H9 (cell line): ENCODE results near the gene EML4. TPM values are rescaled to one million over a fixed set of nuclear protein-coding genes. Genes with fewer than 3 reads are reported as not detected.
"Not testable (repeated sequence)": the region's sequence is repeated elsewhere in the genome, so short reads cannot be mapped to it uniquely, and the experiment has no call there.

Source experiments
- DNase-seq: peaks from one replicate; pipeline ENCODE4 v3.0.0-alpha.2; 2017
- H2AFZ ChIP-seq: one replicate; pipeline ENCODE4 v1.6.1; 2013; ENCODE audit warnings: mild to moderate bottlenecking, low read length, control low read depth, moderate library complexity
- H2AK5ac ChIP-seq: 2 replicates; pipeline ENCODE4 v1.6.1; 2013; ENCODE audit warnings: low read length, control low read depth, mixed read lengths; ENCODE audit not compliant: insufficient read length
- H2BK120ac ChIP-seq: one replicate; pipeline ENCODE4 v1.6.1; 2013; ENCODE audit warnings: low read depth, mild to moderate bottlenecking, low read length, control low read depth, inconsistent platforms; ENCODE audit not compliant: poor library complexity, severe bottlenecking
- H2BK12ac ChIP-seq: 2 replicates; pipeline ENCODE4 v1.6.1; 2013; ENCODE audit warnings: low read length, control low read depth, mixed read lengths, low read depth; ENCODE audit not compliant: insufficient read length
- H2BK15ac ChIP-seq: 2 replicates; pipeline ENCODE4 v1.6.1; 2013; ENCODE audit warnings: low read depth, low read length, control low read depth
- H2BK20ac ChIP-seq: one replicate; pipeline ENCODE4 v1.6.1; 2013; ENCODE audit warnings: low read depth, mild to moderate bottlenecking, low read length, control low read depth, inconsistent platforms; ENCODE audit not compliant: poor library complexity, severe bottlenecking
- H2BK5ac ChIP-seq: 2 replicates; pipeline ENCODE4 v1.6.1; 2013; ENCODE audit warnings: low read length, control low read depth, mixed read lengths; ENCODE audit not compliant: insufficient read length
- H3K14ac ChIP-seq: 2 replicates; pipeline ENCODE4 v1.6.1; 2013; ENCODE audit warnings: low read length, control low read depth; ENCODE audit not compliant: insufficient read depth
- H3K18ac ChIP-seq: 2 replicates; pipeline ENCODE4 v1.6.1; 2013; ENCODE audit warnings: low read depth, mild to moderate bottlenecking, mixed read lengths, low read length, control low read depth; ENCODE audit not compliant: insufficient read length
- H3K23ac ChIP-seq: 2 replicates; pipeline ENCODE4 v1.6.1; 2013; ENCODE audit warnings: low read length, control low read depth, mixed read lengths, low read depth; ENCODE audit not compliant: insufficient read length
- H3K23me2 ChIP-seq: 2 replicates; pipeline ENCODE4 v1.6.1; 2013; ENCODE audit warnings: low read depth, mild to moderate bottlenecking, mixed read lengths, low read length, control low read depth; ENCODE audit not compliant: insufficient read length, poor library complexity, severe bottlenecking
- H3K27ac ChIP-seq: 2 replicates; pipeline ENCODE4 v1.5.1; 2013; ENCODE audit warnings: low read length, control low read depth, mixed read lengths, low read depth; ENCODE audit not compliant: insufficient read length
- H3K27me3 ChIP-seq: 2 replicates; pipeline ENCODE4 v1.6.1; 2013; ENCODE audit warnings: low read length, control low read depth, inconsistent platforms; ENCODE audit not compliant: insufficient read depth
- H3K4ac ChIP-seq: 2 replicates; pipeline ENCODE4 v1.6.1; 2013; ENCODE audit warnings: low read depth, mild to moderate bottlenecking, control low read depth, inconsistent platforms, low read length, moderate library complexity
- H3K4me1 ChIP-seq: 2 replicates; pipeline ENCODE4 v1.6.1; 2013; ENCODE audit warnings: low read length, control low read depth, inconsistent platforms; ENCODE audit not compliant: insufficient read depth
- H3K4me2 ChIP-seq: 2 replicates; pipeline ENCODE4 v1.6.1; 2013; ENCODE audit warnings: low read length, control low read depth, mixed read lengths; ENCODE audit not compliant: insufficient read length, insufficient read depth
- H3K56ac ChIP-seq: 2 replicates; pipeline ENCODE4 v1.6.1; 2013; ENCODE audit warnings: low read depth, mild to moderate bottlenecking, mixed read lengths, low read length, control low read depth; ENCODE audit not compliant: insufficient read length
- H3K79me1 ChIP-seq: 2 replicates; pipeline ENCODE4 v1.6.1; 2013; ENCODE audit warnings: low read depth, mild to moderate bottlenecking, moderate library complexity, low read length, control low read depth, inconsistent platforms; ENCODE audit not compliant: insufficient read depth, poor library complexity, severe bottlenecking
- H3K79me2 ChIP-seq: 2 replicates; pipeline ENCODE4 v1.6.1; 2013; ENCODE audit warnings: low read length, control low read depth, inconsistent platforms; ENCODE audit not compliant: insufficient read depth
- H3K9ac ChIP-seq: 2 replicates; pipeline ENCODE4 v1.6.1; 2013; ENCODE audit warnings: low read length, control low read depth, mixed read lengths; ENCODE audit not compliant: insufficient read length; ENCODE audit errors: extremely low read depth
- H3K9me3 ChIP-seq: one replicate; pipeline ENCODE4 v1.6.1; 2013; ENCODE audit warnings: low read depth, low read length, inconsistent platforms; ENCODE audit not compliant: control insufficient read depth
- H3T11ph ChIP-seq: one replicate; pipeline ENCODE4 v1.6.1; 2013; ENCODE audit warnings: mild to moderate bottlenecking, low read length, control low read depth, inconsistent platforms
- H4K20me1 ChIP-seq: one replicate; pipeline ENCODE4 v1.6.1; 2013; ENCODE audit not compliant: control insufficient read depth, insufficient read length, insufficient read depth
- H4K5ac ChIP-seq: 2 replicates; pipeline ENCODE4 v1.6.1; 2013; ENCODE audit warnings: low read depth, mild to moderate bottlenecking, mixed read lengths, low read length, control low read depth; ENCODE audit not compliant: insufficient read length
- H4K8ac ChIP-seq: replicated peaks from 2 replicates; pipeline ENCODE4 v1.6.1; 2013; ENCODE audit warnings: low read length, control low read depth, mixed read lengths, low read depth; ENCODE audit not compliant: insufficient read length
- H4K91ac ChIP-seq: 2 replicates; pipeline ENCODE4 v1.6.1; 2013; ENCODE audit warnings: low read depth, mild to moderate bottlenecking, moderate library complexity, mixed read lengths, low read length, control low read depth; ENCODE audit not compliant: insufficient read length
- H3K27ac Mint-ChIP-seq, 3 experiments: 2 replicates in 2 of 3; 3 replicates in 1 of 3; pipeline ENCODE4 v1.8.0; 2020 to 2021; ENCODE audit warnings: mixed read lengths in 3 of 3, mild to moderate bottlenecking in 1 of 3, moderate library complexity in 1 of 3
- H3K27me3 Mint-ChIP-seq: 2 replicates; pipeline ENCODE4 v1.8.0; 2021; ENCODE audit warnings: low read depth, mild to moderate bottlenecking, moderate library complexity, mixed read lengths
- H3K36me3 Mint-ChIP-seq, 3 experiments: 2 replicates in 2 of 3; 3 replicates in 1 of 3; pipeline ENCODE4 v1.8.0; 2020 to 2021; ENCODE audit warnings: low read depth in 3 of 3, mixed read lengths in 3 of 3; ENCODE audit not compliant: insufficient read depth in 1 of 3
- H3K4me1 Mint-ChIP-seq, 2 experiments: 2 replicates each; pipeline ENCODE4 v1.8.0; 2020; ENCODE audit warnings: mixed read lengths in 2 of 2
- H3K4me3 Mint-ChIP-seq, 2 experiments: 2 replicates in 1 of 2; 3 replicates in 1 of 2; pipeline ENCODE4 v1.8.0; 2020 to 2021; ENCODE audit warnings: mild to moderate bottlenecking in 2 of 2, mixed read lengths in 2 of 2, moderate library complexity in 1 of 2
- H3K9me3 Mint-ChIP-seq, 2 experiments: 2 replicates in 1 of 2; 3 replicates in 1 of 2; pipeline ENCODE4 v1.8.0; 2020; ENCODE audit warnings: mild to moderate bottlenecking in 2 of 2, mixed read lengths in 2 of 2, moderate library complexity in 1 of 2
- WGBS: extraction: QIAGEN DNeasy Blood & Tissue Kit; methylation state at CpG from one replicate; pipeline ENCODE4 v1.1.7; 2013; ENCODE audit warnings: missing lambda C conversion rate, low lambda C conversion rate, mixed read lengths; ENCODE audit not compliant: insufficient read length; ENCODE audit errors: extremely low coverage; 5-methylcytosine and 5-hydroxymethylcytosine counted together
- total RNA-seq: library from RNA; stranded (reverse); gene quantifications from 2 replicates; pipeline ENCODE4 v1.2.1, GENCODE V29; 2021
- TF ChIP-seq, protein P1 (sequence below): fragments of 200-600 bp; sonication (generic); conservative IDR thresholded peaks from 3 replicates; pipeline ENCODE4 v1.8.0; 2021; ENCODE audit warnings: antibody characterized with exemption, mild to moderate bottlenecking

The EML4 gene
- total RNA-seq, 1 experiment from 2014 or later, result 68.6 TPM

DNA sequence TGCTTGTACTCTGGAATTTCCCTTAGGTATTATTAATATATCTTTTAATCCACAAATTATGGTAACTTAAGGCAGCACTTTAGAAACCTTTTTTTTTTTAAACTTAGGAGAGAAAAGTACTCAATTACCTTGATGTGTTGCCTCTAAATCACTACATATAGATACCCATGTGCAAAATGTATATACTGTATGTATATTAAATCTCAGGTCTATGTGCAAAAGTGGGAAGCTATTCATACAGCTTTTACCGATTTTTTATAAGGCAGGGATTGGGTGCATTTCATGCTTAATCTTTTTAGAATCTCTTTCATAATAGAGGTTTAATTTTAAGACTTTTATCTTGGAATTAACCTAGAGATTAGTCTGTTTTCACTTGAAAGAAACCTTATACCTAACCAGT lies 3.4 kb downstream of the EML4 start:
- Histone ChIP-seq H2BK20ac (no peak overlapping the region), H2BK15ac (no peak overlapping the region), H3K27me3 (no peaks in the 10 kb centered on the region), H4K20me1 (no peaks in the 10 kb centered on the region), H3K9ac (no peak overlapping the region), H2AK5ac (no peak overlapping the region), H2BK120ac (no peak overlapping the region), H3T11ph (no peak overlapping the region), H3K18ac (no peak overlapping the region), H3K14ac (no peak overlapping the region), H3K9me3 (no peaks in the 10 kb centered on the region), H2BK5ac (no peak overlapping the region), H3K23ac (no peak overlapping the region), H3K79me1 (peaks cover 4% of the 10 kb centered on the region), H3K4ac (no peak overlapping the region), H4K5ac (no peak overlapping the region), H3K4me2 (no peak overlapping the region), H4K91ac (no peak overlapping the region), H4K8ac (no peak overlapping the region), H2AFZ (no peak overlapping the region), H3K27ac (no peak overlapping the region), H3K23me2 (peaks cover 9% of the 10 kb centered on the region), H3K56ac (no peak overlapping the region), H2BK12ac (no peak overlapping the region), H3K4me1 (no peaks in the 10 kb centered on the region; the same call in 1 of the 2 replicates), H3K79me2 (peaks cover 21% of the 10 kb centered on the region; the same call in 1 of the 2 replicates)
- DNase-seq, result no peak
- Mint-ChIP-seq H3K36me3 (peaks cover 0 to 6% (median 0%) of the 10 kb centered on the region in 3 experiments; a peak in 2 of 7 replicates), H3K27ac (no peak overlapping the region), H3K27me3 (peaks cover under 1% of the 10 kb centered on the region; the same call in 1 of the 2 replicates), H3K4me1 (peaks cover 4 to 13% of the 10 kb centered on the region in 2 experiments), H3K4me3 (no peak overlapping the region), H3K9me3 (no peaks in the 10 kb centered on the region)
- TF ChIP-seq, protein P1, sequence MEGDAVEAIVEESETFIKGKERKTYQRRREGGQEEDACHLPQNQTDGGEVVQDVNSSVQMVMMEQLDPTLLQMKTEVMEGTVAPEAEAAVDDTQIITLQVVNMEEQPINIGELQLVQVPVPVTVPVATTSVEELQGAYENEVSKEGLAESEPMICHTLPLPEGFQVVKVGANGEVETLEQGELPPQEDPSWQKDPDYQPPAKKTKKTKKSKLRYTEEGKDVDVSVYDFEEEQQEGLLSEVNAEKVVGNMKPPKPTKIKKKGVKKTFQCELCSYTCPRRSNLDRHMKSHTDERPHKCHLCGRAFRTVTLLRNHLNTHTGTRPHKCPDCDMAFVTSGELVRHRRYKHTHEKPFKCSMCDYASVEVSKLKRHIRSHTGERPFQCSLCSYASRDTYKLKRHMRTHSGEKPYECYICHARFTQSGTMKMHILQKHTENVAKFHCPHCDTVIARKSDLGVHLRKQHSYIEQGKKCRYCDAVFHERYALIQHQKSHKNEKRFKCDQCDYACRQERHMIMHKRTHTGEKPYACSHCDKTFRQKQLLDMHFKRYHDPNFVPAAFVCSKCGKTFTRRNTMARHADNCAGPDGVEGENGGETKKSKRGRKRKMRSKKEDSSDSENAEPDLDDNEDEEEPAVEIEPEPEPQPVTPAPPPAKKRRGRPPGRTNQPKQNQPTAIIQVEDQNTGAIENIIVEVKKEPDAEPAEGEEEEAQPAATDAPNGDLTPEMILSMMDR, result no peak
- no CpG with 5 or more reads among the region's 1 CpG for WGBS

DNA sequence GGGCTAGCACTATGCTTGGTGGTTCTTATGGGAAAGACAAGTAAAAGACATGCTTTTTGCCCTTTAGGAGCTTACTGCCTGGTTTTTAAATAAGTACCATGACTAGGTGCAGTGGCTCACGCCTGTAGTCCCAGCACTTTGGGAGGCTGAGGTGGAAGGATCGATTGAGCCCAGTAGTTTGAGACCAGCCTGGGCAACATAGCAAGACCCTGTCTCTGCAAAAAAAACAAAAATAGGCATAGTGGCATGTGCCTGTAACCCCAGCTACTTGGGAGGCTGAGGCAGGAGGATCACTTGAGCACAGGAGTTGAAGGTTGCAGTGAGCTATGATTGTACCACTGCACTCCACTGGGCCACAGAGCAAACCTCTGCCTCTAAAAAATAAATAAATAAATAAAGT lies 4.3 kb downstream of the EML4 start:
- H4K20me1 ChIP-seq, H4K91ac ChIP-seq, H3K36me3 Mint-ChIP-seq, H3K18ac ChIP-seq, H3K14ac ChIP-seq, H3K9me3 Mint-ChIP-seq, DNase-seq, H3K27ac Mint-ChIP-seq, H3K23ac ChIP-seq, H2BK20ac ChIP-seq, H3K9ac ChIP-seq, H3T11ph ChIP-seq, H3K27ac ChIP-seq, H3K56ac ChIP-seq, H3K9me3 ChIP-seq, H3K4me3 Mint-ChIP-seq, H2BK12ac ChIP-seq, H2BK120ac ChIP-seq, H3K4ac ChIP-seq, H2AFZ ChIP-seq, H4K5ac ChIP-seq, H3K27me3 ChIP-seq, H2BK5ac ChIP-seq, H2AK5ac ChIP-seq, H3K27me3 Mint-ChIP-seq, H3K4me1 ChIP-seq, H4K8ac ChIP-seq, H2BK15ac ChIP-seq, H3K4me2 ChIP-seq, H3K79me1 ChIP-seq, H3K23me2 ChIP-seq: not testable (repeated sequence)
- peaks cover 25% of the 10 kb centered on the region; the same call in 1 of the 2 replicates for H3K79me2 ChIP-seq
- peaks cover 4 to 11% of the 10 kb centered on the region in 2 experiments for H3K4me1 Mint-ChIP-seq
- no CpG with 5 or more reads among the region's 2 CpGs for WGBS
